Smooth muscle cell (in vitro differentiated cells): ENCODE data around the gene INHA. TPM values are rescaled to one million over a fixed set of nuclear protein-coding genes. Genes with fewer than 3 reads are reported as not detected.

ENCODE experiments used
- DNase-seq: peaks from one replicate; lab custom pipeline; 2025; ENCODE audit not compliant: unreplicated experiment; lab: John Stamatoyannopoulos, UW
- H2AFZ ChIP-seq: fragments of 200-600 bp; sonication (generic); 2 replicates; pipeline ENCODE4 v1.6.0; 2016; ENCODE audit warnings: antibody characterized with exemption, low read depth, mild to moderate bottlenecking
- H3F3A ChIP-seq: fragments of 200-600 bp; sonication (generic); 2 replicates; pipeline ENCODE4 v1.6.0; 2017; ENCODE audit warnings: antibody characterized with exemption, low read depth
- H3K27ac ChIP-seq: fragments of 200-600 bp; sonication (generic); 2 replicates; pipeline ENCODE4 v1.5.1; 2016; ENCODE audit warnings: low read depth, mild to moderate bottlenecking
- H3K27me3 ChIP-seq: fragments of 200-600 bp; sonication (generic); 2 replicates; pipeline ENCODE4 v1.6.1; 2016; ENCODE audit warnings: low read depth, mild to moderate bottlenecking
- H3K36me3 ChIP-seq: fragments of 200-600 bp; sonication (generic); 2 replicates; pipeline ENCODE4 v1.5.1; 2016; ENCODE audit warnings: low read depth
- H3K4me1 ChIP-seq: fragments of 200-600 bp; sonication (generic); 2 replicates; pipeline ENCODE4 v1.5.1; 2016; ENCODE audit warnings: low read depth
- H3K4me2 ChIP-seq: fragments of 200-600 bp; sonication (generic); 2 replicates; pipeline ENCODE4 v1.6.0; 2016; ENCODE audit warnings: mild to moderate bottlenecking
- H3K4me3 ChIP-seq: fragments of 200-600 bp; sonication (generic); 2 replicates; pipeline ENCODE4 v1.5.1; 2016; ENCODE audit warnings: mild to moderate bottlenecking
- H3K79me2 ChIP-seq: fragments of 200-600 bp; sonication (generic); 2 replicates; pipeline ENCODE4 v1.6.0; 2016; ENCODE audit warnings: low read depth, mild to moderate bottlenecking
- H3K9ac ChIP-seq: fragments of 200-600 bp; sonication (generic); 2 replicates; pipeline ENCODE4 v1.6.0; 2016; ENCODE audit warnings: low read depth
- H3K9me3 ChIP-seq: fragments of 200-600 bp; sonication (generic); replicated peaks from 2 replicates; pipeline ENCODE4 v1.5.1; 2016; ENCODE audit warnings: low read depth
- H4K20me1 ChIP-seq: fragments of 200-600 bp; sonication (generic); 2 replicates; pipeline ENCODE4 v1.6.0; 2016; ENCODE audit warnings: low read depth
- WGBS: methylation state at CpG from one replicate; pipeline ENCODE4 v1.1.7; 2016; ENCODE audit warnings: low lambda C conversion rate; 5-methylcytosine and 5-hydroxymethylcytosine counted together
- polyA plus RNA-seq: library from polyadenylated mRNA; unstranded; fragments of >200 nt; fragmentation: Nextera tagmentation; extraction: Ambion mirVana; gene quantifications from 2 replicates; pipeline ENCODE4 v1.2.1, GENCODE V29; 2016
- total RNA-seq: library from RNA; depleted of rRNA; stranded (reverse); fragments of >200 nt; gene quantifications from 2 replicates; pipeline ENCODE4 v1.2.3, GENCODE V29; 2014
- TF ChIP-seq, protein P1 (sequence below): fragments of 200-600 bp; sonication (generic); IDR thresholded peaks from 2 replicates; pipeline ENCODE4 v1.5.1; 2017; ENCODE audit warnings: borderline replicate concordance, mild to moderate bottlenecking, antibody characterized with exemption; ENCODE audit not compliant: insufficient read depth, poor library complexity, severe bottlenecking

INHA gene
- total and polyA plus RNA-seq, 2 experiments from 2014 or later = 4.0 to 4.3 TPM

GRCh38 chr2:219537657-219538488 lies 34.2 kb upstream of the INHA start:
- no peaks in the 10 kb centered on the region for H3K27me3 ChIP-seq
- H3F3A ChIP-seq = no peaks in the 10 kb centered on the region
- DNase-seq = no peak
- H4K20me1 ChIP-seq = peaks cover 51% of the 10 kb centered on the region
- H3K79me2 ChIP-seq = peaks cover 9% of the 10 kb centered on the region
- no peak overlapping the region for H3K4me2 ChIP-seq
- H3K9me3 ChIP-seq = no peaks in the 10 kb centered on the region
- H2AFZ ChIP-seq = no peak overlapping the region
- TF ChIP-seq, protein P1, sequence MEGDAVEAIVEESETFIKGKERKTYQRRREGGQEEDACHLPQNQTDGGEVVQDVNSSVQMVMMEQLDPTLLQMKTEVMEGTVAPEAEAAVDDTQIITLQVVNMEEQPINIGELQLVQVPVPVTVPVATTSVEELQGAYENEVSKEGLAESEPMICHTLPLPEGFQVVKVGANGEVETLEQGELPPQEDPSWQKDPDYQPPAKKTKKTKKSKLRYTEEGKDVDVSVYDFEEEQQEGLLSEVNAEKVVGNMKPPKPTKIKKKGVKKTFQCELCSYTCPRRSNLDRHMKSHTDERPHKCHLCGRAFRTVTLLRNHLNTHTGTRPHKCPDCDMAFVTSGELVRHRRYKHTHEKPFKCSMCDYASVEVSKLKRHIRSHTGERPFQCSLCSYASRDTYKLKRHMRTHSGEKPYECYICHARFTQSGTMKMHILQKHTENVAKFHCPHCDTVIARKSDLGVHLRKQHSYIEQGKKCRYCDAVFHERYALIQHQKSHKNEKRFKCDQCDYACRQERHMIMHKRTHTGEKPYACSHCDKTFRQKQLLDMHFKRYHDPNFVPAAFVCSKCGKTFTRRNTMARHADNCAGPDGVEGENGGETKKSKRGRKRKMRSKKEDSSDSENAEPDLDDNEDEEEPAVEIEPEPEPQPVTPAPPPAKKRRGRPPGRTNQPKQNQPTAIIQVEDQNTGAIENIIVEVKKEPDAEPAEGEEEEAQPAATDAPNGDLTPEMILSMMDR = no peak
- 58% methylated on average over 14 of the region's 15 CpGs for WGBS
- no peak overlapping the region for H3K27ac ChIP-seq
- peaks cover 11% of the 10 kb centered on the region for H3K4me1 ChIP-seq
- no peak overlapping the region for H3K4me3 ChIP-seq
- H3K36me3 ChIP-seq = no peaks in the 10 kb centered on the region
- no peak overlapping the region for H3K9ac ChIP-seq

GRCh38 chr2:219538504-219538951 lies 33.6 kb upstream of the INHA start:
- Histone ChIP-seq H3K4me2 (no peak overlapping the region), H3K79me2 (peaks cover 9% of the 10 kb centered on the region), H3K4me1 (peaks cover 11% of the 10 kb centered on the region), H3F3A (no peaks in the 10 kb centered on the region), H3K27ac (no peak overlapping the region), H3K9me3 (no peaks in the 10 kb centered on the region), H3K9ac (no peak overlapping the region), H3K27me3 (no peaks in the 10 kb centered on the region), H2AFZ (no peak overlapping the region), H3K36me3 (no peaks in the 10 kb centered on the region), H3K4me3 (no peak overlapping the region), H4K20me1 (peaks cover 51% of the 10 kb centered on the region)
- WGBS = 72% methylated on average over 6 of the region's 6 CpGs
- TF ChIP-seq, protein P1 = no peak
- DNase-seq = no peak

DNA sequence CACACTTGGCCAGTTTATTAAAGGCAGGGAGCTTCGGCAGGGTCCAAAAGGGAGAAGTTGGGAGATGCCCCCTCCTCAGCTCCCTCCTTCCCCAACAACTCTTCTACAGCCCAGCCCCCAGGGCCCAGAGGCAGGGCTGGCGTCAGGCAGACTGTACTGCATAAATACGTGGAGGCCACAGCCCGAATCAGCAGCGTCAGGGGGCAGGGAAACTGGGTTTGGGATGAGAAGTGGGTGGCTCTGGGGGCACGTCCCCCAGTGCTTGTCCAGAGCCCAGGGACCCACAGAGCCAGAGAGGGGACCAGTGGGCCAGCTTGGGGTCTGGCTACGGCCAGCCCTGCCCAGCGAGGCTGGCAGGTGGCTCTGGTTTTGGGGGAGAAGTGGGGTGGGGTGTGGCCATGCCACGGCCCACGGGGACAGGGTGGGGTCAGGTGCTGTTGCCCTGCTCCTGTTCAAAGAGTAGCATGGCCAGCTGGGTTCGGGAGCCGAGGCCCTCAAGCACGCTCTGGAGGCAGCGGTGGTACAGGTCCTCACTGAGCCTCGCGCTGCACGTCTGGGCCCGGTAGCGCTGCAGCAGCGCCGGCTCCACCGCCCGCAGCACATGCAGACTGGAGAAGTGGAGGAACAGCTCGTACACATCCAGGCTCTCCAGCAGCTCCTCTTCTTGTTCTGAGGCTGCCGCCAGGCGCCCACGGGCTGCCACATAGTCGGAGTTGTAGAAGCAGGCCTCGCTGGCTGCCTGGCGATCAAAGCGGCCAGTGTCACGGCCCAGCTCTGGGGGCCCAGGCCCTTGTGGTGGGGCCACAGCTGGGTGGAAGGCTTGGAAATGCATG lies 32.9 kb upstream of the INHA start:
- Histone ChIP-seq H3F3A (no peaks in the 10 kb centered on the region), H3K27ac (no peak overlapping the region), H3K27me3 (no peaks in the 10 kb centered on the region), H3K36me3 (no peaks in the 10 kb centered on the region), H3K79me2 (peaks cover 9% of the 10 kb centered on the region), H3K4me3 (no peak overlapping the region), H2AFZ (no peak overlapping the region), H3K4me1 (peaks cover 13% of the 10 kb centered on the region), H4K20me1 (peaks cover 51% of the 10 kb centered on the region), H3K9ac (no peak overlapping the region), H3K4me2 (no peak overlapping the region), H3K9me3 (no peaks in the 10 kb centered on the region)
- TF ChIP-seq, protein P1 = no peak
- no peak for DNase-seq
- 94% methylated on average over 30 of the region's 32 CpGs for WGBS
